Ovary (tissue), 9 donors: Measurements from ENCODE around the gene SCGB3A1. TPM values are rescaled to one million over a fixed set of nuclear protein-coding genes. Genes with fewer than 3 reads are reported as not detected.

Experiments
- DNase-seq, 5 donors: peaks; one replicate each; pipeline ENCODE4 v3.0.0-alpha.2; 2019 to 2020
- H3K27ac ChIP-seq, 2 donors: fragments of 200-600 bp; one replicate each; pipeline versions ENCODE4 v1.5.1 to v1.8.0; 2019 to 2022
- H3K27me3 ChIP-seq: fragments of 200-600 bp; one replicate; pipeline ENCODE4 v1.8.0; 2022
- H3K36me3 ChIP-seq: fragments of 200-600 bp; sonication (generic); one replicate; pipeline ENCODE4 v1.5.1; 2019
- H3K4me1 ChIP-seq: one replicate; pipeline ENCODE4 v1.8.1; 2013; ENCODE audit warnings: mild to moderate bottlenecking, moderate library complexity; ENCODE audit not compliant: insufficient read depth
- H3K4me3 ChIP-seq: fragments of 200-600 bp; sonication (generic); one replicate; pipeline ENCODE4 v1.5.1; 2017
- H3K9me3 ChIP-seq, 2 donors: fragments of 200-600 bp in 1 of 2; sonication (generic) in 1 of 2; one replicate each; pipeline versions ENCODE4 v1.5.1 to v1.8.1; 2013 to 2019; ENCODE audit warnings: mild to moderate bottlenecking in 1 of 2, moderate library complexity in 1 of 2
- CTCF ChIP-seq, 3 donors: fragments of 450-650 bp in 2 of 3; fragments of 200-600 bp in 1 of 3; IDR thresholded peaks; one replicate each; pipeline versions ENCODE4 v1.5.1 to v1.8.0; 2016 to 2022; ENCODE audit warnings: antibody characterized with exemption in 3 of 3, mild to moderate bottlenecking in 1 of 3
- EP300 ChIP-seq: sonication (generic); formaldehyde crosslinking; IDR thresholded peaks from one replicate; pipeline ENCODE4 v1.6.1; 2017; ENCODE audit warnings: antibody characterized with exemption
- POLR2A ChIP-seq: fragments of 450-650 bp; IDR thresholded peaks from one replicate; pipeline ENCODE4 v1.6.1; 2017; ENCODE audit warnings: antibody characterized with exemption, mild to moderate bottlenecking, moderate library complexity
- WGBS, 3 donors: extraction: QIAGEN DNeasy Blood & Tissue Kit in 1 of 3; methylation state at CpG; one replicate each; pipeline versions ENCODE4 v1.1.5 to v1.1.7; 2013 to 2017; 5-methylcytosine and 5-hydroxymethylcytosine counted together
- intact Hi-C, 4 donors: fragments of 100-400 bp; cut with DNase I; formaldehyde crosslinking; loops; one replicate each; pipeline versions ENCODE4 v1.11.0 to v1.15.1; 2022 to 2023
- polyA plus RNA-seq, 2 donors: library from polyadenylated mRNA; stranded (reverse); fragments of 200-250 nt in 1 of 2; fragments of 350-450 nt in 1 of 2; fragmentation: Illumina TruSeq in 1 of 2; extraction: RNeasy Lipid Tissue Mini Kit (QIAGEN cat#74804) in 1 of 2; gene quantifications; one replicate each; pipeline ENCODE4 v1.2.3, GENCODE V29; 2013 to 2014
- total RNA-seq, 7 donors: library from RNA; depleted of rRNA in 2 of 7; stranded (reverse); fragments of >200 nt in 2 of 7; fragmentation: NEBNext Ultra II Directional in 3 of 7; extraction: Animal tissue kit (Norgen Biotek cat#: 25700) in 3 of 7; gene quantifications; one replicate each; pipeline versions ENCODE4 v1.1.0 to v1.2.4, GENCODE V29; 2016 to 2023
- donor health status: DM: no; HTN: no; CAD: no; lungs with moderate emphysema.
- donor health status: DM: no; HTN: no; CAD: no.
- donor health status: Bipolar disorder and iron deficiency.
- donor health status: DM: yes; HTN: yes; CAD: no.
- donor health status: DM: no; HTN: no; CAD: no.
- donor health status: DM: yes; HTN: yes; CAD: no.

The SCGB3A1 gene
- total and polyA plus RNA-seq, 9 donors = 1.5 to 18.7 (median 2.7) TPM; not detected in 4

- Histone ChIP-seq H3K4me3 (no peak overlapping the region), H3K27ac (no peak overlapping the region), H3K4me1 (no peaks in the 10 kb centered on the region), H3K36me3 (no peaks in the 10 kb centered on the region), H3K9me3 (no peaks in the 10 kb centered on the region), H3K27me3 (no peaks in the 10 kb centered on the region)
- intact Hi-C loops = no loop called here
- TF ChIP-seq EP300 = no peak
- TF ChIP-seq CTCF (IDR thresholded peaks at IDR 0.05) = no peak
- TF ChIP-seq POLR2A = no peak
- peak in 2 of 5 donors; percentile 5 to 15 for DNase-seq
- 61 to 65% (median 62%) methylated on average over 20 of the region's 20 CpGs for WGBS, 3 donors
Observed at GRCh38 chr5:180637962-180638680, 46.8 kb upstream of the SCGB3A1 start.

- no peaks in the 10 kb centered on the region for H3K36me3 ChIP-seq
- peak in 2 of 5 donors; percentile 16 to 20 for DNase-seq
- no peaks in the 10 kb centered on the region for H3K9me3 ChIP-seq
- TF ChIP-seq CTCF (IDR thresholded peaks at IDR 0.05) (no peak), EP300 (no peak), POLR2A (no peak)
- WGBS, 3 donors = 58 to 61% (median 58%) methylated on average over 18 of the region's 18 CpGs
- no peaks in the 10 kb centered on the region for H3K4me1 ChIP-seq
- no peak overlapping the region for H3K4me3 ChIP-seq
- H3K27ac ChIP-seq = no peak overlapping the region
- H3K27me3 ChIP-seq = no peaks in the 10 kb centered on the region
- intact Hi-C loops = no loop called here
Observed at GRCh38 chr5:180636403-180637075, 45.2 kb upstream of the SCGB3A1 start.

GRCh38 chr5:180636016-180636402 is 44.7 kb upstream of the SCGB3A1 start:
- Histone ChIP-seq H3K9me3 (no peaks in the 10 kb centered on the region), H3K27me3 (no peaks in the 10 kb centered on the region), H3K36me3 (no peaks in the 10 kb centered on the region), H3K4me1 (no peaks in the 10 kb centered on the region), H3K4me3 (no peak overlapping the region), H3K27ac (no peak overlapping the region)
- WGBS, 3 donors = 84 to 88% (median 84%) methylated on average over 8 of the region's 8 CpGs
- TF ChIP-seq POLR2A = no peak
- TF ChIP-seq CTCF (IDR thresholded peaks at IDR 0.05) = no peak
- no peak for TF ChIP-seq EP300
- no peak for DNase-seq
- intact Hi-C loops = no loop called here

GRCh38 chr5:180633283-180634177 is 42.2 kb upstream of the SCGB3A1 start:
- TF ChIP-seq EP300 = no peak
- TF ChIP-seq POLR2A = no peak
- TF ChIP-seq CTCF (IDR thresholded peaks at IDR 0.05) = no peak
- H3K36me3 ChIP-seq = no peaks in the 10 kb centered on the region
- H3K4me1 ChIP-seq = no peaks in the 10 kb centered on the region
- intact Hi-C loops = no loop called here
- H3K27me3 ChIP-seq = no peaks in the 10 kb centered on the region
- no peak overlapping the region for H3K4me3 ChIP-seq
- WGBS, 3 donors = 71 to 78% (median 75%) methylated on average over 14 of the region's 14 CpGs
- peak in 1 of 5 donors; percentile 9 for DNase-seq
- H3K9me3 ChIP-seq = no peaks in the 10 kb centered on the region
- H3K27ac ChIP-seq = no peak overlapping the region
